A549 treated with AZD2906 at 1 μM for 4 hours (cell line): ENCODE results near the gene ASPHD1. TPM values are rescaled to one million over a fixed set of nuclear protein-coding genes. Genes with fewer than 3 reads are reported as not detected.

Source experiments
- total RNA-seq: library from RNA; stranded (reverse); fragments of 200-300 nt; extraction: Qiagen RNA extraction; gene quantifications from 5 replicates; pipeline ENCODE4 v1.2.3, GENCODE V29; 2022

The ASPHD1 gene
- total RNA-seq, result 14.6 to 28.2 TPM (median 22.7 TPM) in 5 replicates

GRCh38 chr16:29900102-29900887, at the start of gene ASPHD1:
Gene ASPHD1 (plus strand): TSS chr16:29900488. CDS start chr16:29900972, 484 bp downstream.

GRCh38 chr16:29862884-29863668, 37.2 kb upstream of the ASPHD1 start, which contains the start of gene CDIPT:
Gene CDIPT (minus strand): TSS chr16:29863226. CDS start chr16:29862857, 369 bp downstream.

GRCh38 chr16:29899516-29900101, 679 bp upstream of the ASPHD1 start, which contains the start of gene SEZ6L2:
Gene SEZ6L2 (minus strand): TSS chr16:29899550. CDS start chr16:29899019, 531 bp downstream.

GRCh38 chr16:29925781-29926710, 25.8 kb downstream of the ASPHD1 start, which contains the start of gene KCTD13:
Gene KCTD13 (minus strand): TSS chr16:29926226. CDS start chr16:29926033, 193 bp downstream.

Other genes with a start within 250 kb of the ASPHD1 start
- not detected in 5 replicates for gene SPN, start 237.2 kb upstream of the ASPHD1 start, total RNA-seq
- 0.59 to 1.2 TPM (median 0.70 TPM) in 5 replicates for gene QPRT, start 221.3 kb upstream of the ASPHD1 start, total RNA-seq
- gene C16orf54, start 154.5 kb upstream of the ASPHD1 start, total RNA-seq, result not detected in 5 replicates
- gene ZG16, start 122.2 kb upstream of the ASPHD1 start, total RNA-seq, result not detected in 5 replicates
- gene KIF22, start 109.7 kb upstream of the ASPHD1 start, total RNA-seq, result 79.8 to 94.5 TPM (median 88.2 TPM) in 5 replicates
- gene MAZ, start 94.0 kb upstream of the ASPHD1 start, total RNA-seq, result 147 to 170 TPM (median 158 TPM) in 5 replicates
- 0.27 to 0.38 TPM (median 0.32 TPM) in 5 replicates for gene PRRT2, start 88.3 kb upstream of the ASPHD1 start, total RNA-seq
- 38.1 to 43.0 TPM (median 41.2 TPM) in 5 replicates for gene PAGR1, start 84.3 kb upstream of the ASPHD1 start, total RNA-seq
- gene MVP, start 80.0 kb upstream of the ASPHD1 start, total RNA-seq, result 125 to 150 TPM (median 142 TPM) in 5 replicates
- gene CDIPT, start 37.3 kb upstream of the ASPHD1 start, total RNA-seq, result 61.3 to 95.2 TPM (median 91.3 TPM) in 5 replicates
- 16.9 to 23.4 TPM (median 21.0 TPM) in 5 replicates for gene SEZ6L2, start 938 bp upstream of the ASPHD1 start, total RNA-seq
- gene KCTD13, start 25.7 kb downstream of the ASPHD1 start, total RNA-seq, result 10.2 to 16.4 TPM (median 14.5 TPM) in 5 replicates
- gene TMEM219, start 61.6 kb downstream of the ASPHD1 start, total RNA-seq, result 82.6 to 101 TPM (median 99.1 TPM) in 5 replicates
- 25.2 to 31.2 TPM (median 30.1 TPM) in 5 replicates for gene TAOK2, start 73.4 kb downstream of the ASPHD1 start, total RNA-seq
- gene HIRIP3, start 95.1 kb downstream of the ASPHD1 start, total RNA-seq, result 14.6 to 18.0 TPM (median 15.5 TPM) in 5 replicates
- 99.1 to 113 TPM (median 102 TPM) in 5 replicates for gene INO80E, start 95.8 kb downstream of the ASPHD1 start, total RNA-seq
- 1.3 to 1.9 TPM (median 1.8 TPM) in 5 replicates for gene DOC2A, start 110.5 kb downstream of the ASPHD1 start, total RNA-seq
- not detected in 5 replicates for gene C16orf92, start 122.7 kb downstream of the ASPHD1 start, total RNA-seq
- 0.22 to 0.39 TPM (median 0.26 TPM) in 5 replicates for gene TLCD3B, start 130.8 kb downstream of the ASPHD1 start, total RNA-seq
- gene ALDOA, start 165.3 kb downstream of the ASPHD1 start, total RNA-seq, result 1,572 to 1,866 TPM (median 1,761 TPM) in 5 replicates
- 135 to 153 TPM (median 146 TPM) in 5 replicates for gene PPP4C, start 175.5 kb downstream of the ASPHD1 start, total RNA-seq
- 0.14 to 0.31 TPM (median 0.30 TPM) in 5 replicates for gene TBX6, start 191.4 kb downstream of the ASPHD1 start, total RNA-seq
- 4.3 to 9.4 TPM (median 8.6 TPM) in 5 replicates for gene YPEL3, start 195.7 kb downstream of the ASPHD1 start, total RNA-seq
- gene GDPD3, start 213.0 kb downstream of the ASPHD1 start, total RNA-seq, result 0.61 to 1.6 TPM (median 1.0 TPM) in 5 replicates
- gene MAPK3, start 222.7 kb downstream of the ASPHD1 start, total RNA-seq, result 30.6 to 36.7 TPM (median 34.4 TPM) in 5 replicates